GM12873 (cell line): ENCODE results near the gene CCL7.

Experiments used
- TF ChIP-seq, protein P1 (sequence below): IDR thresholded peaks from 2 replicates; pipeline ENCODE4 v1.5.1; 2012; ENCODE audit warnings: low read depth, mild to moderate bottlenecking, moderate library complexity, low read length, control low read depth; ENCODE audit not compliant: insufficient read depth; ENCODE audit errors: missing control alignments

Gene CCL7

DNA sequence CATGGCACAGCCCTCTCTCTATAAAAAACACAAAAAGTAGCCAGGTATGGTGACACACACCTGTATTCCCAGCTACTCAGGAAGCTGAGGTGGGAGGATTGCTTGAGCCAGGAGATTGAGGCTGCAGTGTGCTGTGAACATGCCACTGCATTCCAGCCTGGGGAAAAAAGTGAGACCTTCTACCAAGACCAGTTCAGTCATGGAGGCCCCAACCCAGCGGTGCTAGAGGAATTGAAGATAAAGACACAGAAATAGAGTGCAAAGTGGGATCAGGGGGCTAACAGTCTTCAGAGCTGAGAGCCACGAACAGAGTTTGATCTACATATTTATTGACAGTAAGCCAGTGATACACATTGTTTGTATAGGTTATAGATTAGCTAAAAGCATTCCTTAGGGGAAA, 33.6 kb downstream of the CCL7 start:
- TF ChIP-seq, protein P1, sequence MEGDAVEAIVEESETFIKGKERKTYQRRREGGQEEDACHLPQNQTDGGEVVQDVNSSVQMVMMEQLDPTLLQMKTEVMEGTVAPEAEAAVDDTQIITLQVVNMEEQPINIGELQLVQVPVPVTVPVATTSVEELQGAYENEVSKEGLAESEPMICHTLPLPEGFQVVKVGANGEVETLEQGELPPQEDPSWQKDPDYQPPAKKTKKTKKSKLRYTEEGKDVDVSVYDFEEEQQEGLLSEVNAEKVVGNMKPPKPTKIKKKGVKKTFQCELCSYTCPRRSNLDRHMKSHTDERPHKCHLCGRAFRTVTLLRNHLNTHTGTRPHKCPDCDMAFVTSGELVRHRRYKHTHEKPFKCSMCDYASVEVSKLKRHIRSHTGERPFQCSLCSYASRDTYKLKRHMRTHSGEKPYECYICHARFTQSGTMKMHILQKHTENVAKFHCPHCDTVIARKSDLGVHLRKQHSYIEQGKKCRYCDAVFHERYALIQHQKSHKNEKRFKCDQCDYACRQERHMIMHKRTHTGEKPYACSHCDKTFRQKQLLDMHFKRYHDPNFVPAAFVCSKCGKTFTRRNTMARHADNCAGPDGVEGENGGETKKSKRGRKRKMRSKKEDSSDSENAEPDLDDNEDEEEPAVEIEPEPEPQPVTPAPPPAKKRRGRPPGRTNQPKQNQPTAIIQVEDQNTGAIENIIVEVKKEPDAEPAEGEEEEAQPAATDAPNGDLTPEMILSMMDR: no peak

DNA sequence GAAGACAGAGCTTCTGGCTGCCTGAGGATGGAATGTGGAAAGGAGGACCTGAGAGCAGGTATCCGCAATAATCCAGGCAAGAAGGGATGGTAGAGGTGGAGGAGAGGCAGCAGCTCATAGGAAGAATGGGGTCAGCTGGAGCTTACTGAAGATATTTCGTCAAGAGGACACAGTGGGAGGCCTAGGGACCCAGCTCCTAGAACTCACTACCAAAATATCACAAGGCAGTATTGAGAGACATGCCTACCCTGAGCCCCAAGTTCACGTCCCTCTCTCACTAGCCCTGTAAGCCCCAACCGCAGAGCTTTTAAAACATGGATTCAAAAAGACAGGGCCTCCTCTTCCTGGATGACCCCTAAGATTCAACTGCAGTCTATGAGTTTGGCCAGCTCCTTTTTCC, 35.0 kb downstream of the CCL7 start:
- TF ChIP-seq, protein P1: no peak

DNA sequence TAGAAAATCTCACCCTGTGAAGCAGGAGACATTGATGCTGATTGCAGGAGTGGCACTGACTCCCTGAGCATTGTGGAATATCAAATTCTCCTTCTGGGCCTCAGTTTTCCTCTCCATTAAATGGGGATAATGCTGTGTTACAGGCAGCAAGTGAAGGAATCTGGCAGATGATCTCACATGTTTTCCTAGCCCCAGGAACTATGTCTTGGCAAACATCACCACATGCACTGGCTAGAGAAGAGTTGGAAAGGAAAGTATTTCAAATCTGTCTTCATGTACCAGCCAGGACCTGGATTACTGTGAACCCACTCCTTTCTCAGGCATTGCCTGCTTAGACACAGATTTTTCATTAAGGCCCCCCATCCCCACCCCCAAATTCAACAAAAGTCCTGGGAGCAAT, 35.6 kb downstream of the CCL7 start:
- TF ChIP-seq, protein P1: no peak

DNA sequence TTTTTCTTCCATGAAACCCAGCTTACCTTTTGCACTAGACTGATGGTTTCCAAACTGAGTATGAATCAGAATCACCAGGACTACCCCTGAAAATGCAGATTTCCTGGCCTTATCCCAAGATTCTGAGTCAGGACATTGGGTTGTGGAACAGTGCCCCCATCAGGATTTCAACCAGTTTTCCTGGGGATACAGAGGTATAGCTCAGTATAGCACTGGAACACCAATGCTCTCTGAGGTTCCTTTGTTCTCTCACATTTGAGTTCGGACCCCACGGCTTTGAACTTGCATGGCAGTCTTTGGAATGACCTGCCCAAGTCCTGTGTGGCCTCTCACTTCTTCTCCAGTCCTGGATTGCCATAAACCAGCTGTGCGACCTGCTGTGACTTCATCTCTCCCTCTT, 36.4 kb downstream of the CCL7 start:
- TF ChIP-seq, protein P1: no peak

DNA sequence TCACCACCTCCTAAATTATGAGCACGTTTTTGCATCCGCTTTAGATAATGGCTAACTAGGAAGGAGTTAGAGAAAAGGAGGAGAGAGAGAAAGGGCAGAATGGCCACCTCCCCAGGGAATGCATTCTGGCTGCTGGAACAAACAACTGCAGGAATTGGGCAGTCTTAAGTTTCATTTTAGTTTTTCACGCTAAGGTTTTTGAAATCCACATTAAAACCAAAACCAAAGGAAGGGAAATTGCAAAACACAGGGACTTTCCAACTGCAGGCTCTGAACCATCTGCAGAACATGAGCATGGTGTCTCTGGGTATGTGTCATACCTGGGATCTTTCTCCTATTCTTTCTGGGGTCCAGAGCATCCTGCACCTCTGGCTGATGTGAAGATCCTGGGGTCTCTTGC, 37.1 kb downstream of the CCL7 start:
- TF ChIP-seq, protein P1: no peak

DNA sequence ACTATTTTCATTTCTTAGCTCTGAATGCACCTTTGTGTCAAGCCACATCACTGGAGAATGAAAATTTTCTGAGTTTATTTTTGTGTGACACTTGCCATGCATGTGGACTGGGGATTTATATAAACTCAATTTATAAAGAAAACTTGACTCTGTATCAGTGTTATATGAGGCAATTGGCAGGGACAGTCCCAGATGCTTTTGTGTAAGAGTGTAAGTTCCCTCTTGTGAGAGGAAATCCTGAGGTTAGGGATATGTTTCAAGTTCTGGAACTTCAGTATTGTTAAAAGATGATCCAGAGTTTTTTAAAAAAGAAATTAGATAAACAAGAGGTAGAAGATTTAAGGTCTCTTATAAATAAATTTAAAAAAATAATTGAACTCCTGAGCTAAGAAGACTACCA, 38.4 kb downstream of the CCL7 start:
- TF ChIP-seq, protein P1: no peak

DNA sequence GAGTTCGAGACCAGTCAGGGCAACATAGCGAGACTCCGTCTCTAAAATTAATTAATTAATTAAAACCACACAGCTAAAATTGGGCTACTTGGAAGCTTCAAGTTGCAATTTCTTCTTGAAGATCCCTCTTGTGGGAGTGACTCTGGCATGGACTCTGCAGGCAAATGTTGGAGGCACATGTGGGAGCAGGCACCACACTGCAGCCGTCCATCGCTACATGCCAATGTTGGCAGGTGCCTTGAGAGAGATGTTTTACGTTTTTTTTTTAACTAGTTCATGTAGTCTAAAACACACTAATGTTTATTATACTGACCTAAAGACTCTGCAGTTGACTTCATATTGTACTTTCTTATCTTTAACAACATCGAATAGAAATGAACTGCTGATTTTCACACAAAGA, 41.3 kb downstream of the CCL7 start:
- TF ChIP-seq, protein P1: no peak
